GM19397 (cell line): ENCODE measurements around the gene UHRF1.
"Not testable (repeated sequence)": the region's sequence is repeated elsewhere in the genome, so short reads cannot be mapped to it uniquely, and the experiment has no call there.

Experiments
- ATAC-seq: cut with Tn5 transposase; IDR thresholded peaks from one replicate; pipeline ENCODE4 v1.9.1; 2021; ENCODE audit warnings: mild to moderate bottlenecking, moderate library complexity; ENCODE audit not compliant: unreplicated experiment

UHRF1 gene

GRCh38 chr19:4970558-4971423 is 61.5 kb downstream of the UHRF1 start:
- ATAC-seq = no peak

GRCh38 chr19:4971424-4971793 is 62.1 kb downstream of the UHRF1 start:
- ATAC-seq = no peak

- ATAC-seq = no peak
Measured at GRCh38 chr19:4971816-4972495, 62.7 kb downstream of the UHRF1 start.

- ATAC-seq = no peak
Measured at GRCh38 chr19:4972509-4973230, 63.4 kb downstream of the UHRF1 start.

- ATAC-seq = no peak
Measured at GRCh38 chr19:4974880-4975469, 65.7 kb downstream of the UHRF1 start.

GRCh38 chr19:4975601-4976000 is 66.3 kb downstream of the UHRF1 start:
- ATAC-seq = not testable (repeated sequence)

- ATAC-seq = no peak
Measured at GRCh38 chr19:4976401-4977298, 67.3 kb downstream of the UHRF1 start.

- no peak for ATAC-seq
Measured at GRCh38 chr19:4977299-4978174, 68.2 kb downstream of the UHRF1 start.

GRCh38 chr19:4979211-4979807 is 70.0 kb downstream of the UHRF1 start:
- ATAC-seq = no peak

- ATAC-seq = no peak
Measured at GRCh38 chr19:4980067-4980466, 70.8 kb downstream of the UHRF1 start.

GRCh38 chr19:4980838-4981680 is 71.8 kb downstream of the UHRF1 start:
- no peak for ATAC-seq

- ATAC-seq = no peak
Measured at GRCh38 chr19:4981681-4981958, 72.3 kb downstream of the UHRF1 start.

- no peak for ATAC-seq
Measured at GRCh38 chr19:4983346-4984105, 74.2 kb downstream of the UHRF1 start.

- no peak for ATAC-seq
Measured at GRCh38 chr19:4984106-4984380, 74.7 kb downstream of the UHRF1 start.

- ATAC-seq = no peak
Measured at GRCh38 chr19:4984438-4984990, 75.2 kb downstream of the UHRF1 start.

- no peak for ATAC-seq
Measured at GRCh38 chr19:4985551-4985991, 76.3 kb downstream of the UHRF1 start.

GRCh38 chr19:4986056-4986455 is 76.8 kb downstream of the UHRF1 start:
- ATAC-seq = no peak
